ENCODE data around the gene SCAMP3.
A peak's percentile ranks its signal among the peaks of the same experiment; 100 is the strongest.

The SCAMP3 gene

DNA sequence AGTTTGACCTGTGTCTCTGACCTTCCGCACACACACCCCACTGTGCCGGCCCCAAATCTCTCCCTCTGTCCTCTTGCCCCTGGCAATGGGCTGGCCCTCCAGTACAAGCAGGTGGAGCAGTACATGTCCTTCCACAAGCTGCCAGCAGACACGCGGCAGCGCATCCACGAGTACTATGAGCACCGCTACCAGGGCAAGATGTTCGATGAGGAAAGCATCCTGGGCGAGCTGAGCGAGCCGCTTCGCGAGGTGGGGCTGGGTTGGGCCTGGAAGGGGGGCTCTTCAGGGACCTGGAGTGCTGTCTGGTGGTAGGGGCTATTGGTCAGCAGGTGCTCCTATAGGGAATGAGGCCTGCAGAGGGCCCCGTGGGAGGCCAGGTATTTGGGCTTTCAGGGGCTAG is 22.9 kb upstream of the SCAMP3 start:
- DNase-seq: no peak

DNA sequence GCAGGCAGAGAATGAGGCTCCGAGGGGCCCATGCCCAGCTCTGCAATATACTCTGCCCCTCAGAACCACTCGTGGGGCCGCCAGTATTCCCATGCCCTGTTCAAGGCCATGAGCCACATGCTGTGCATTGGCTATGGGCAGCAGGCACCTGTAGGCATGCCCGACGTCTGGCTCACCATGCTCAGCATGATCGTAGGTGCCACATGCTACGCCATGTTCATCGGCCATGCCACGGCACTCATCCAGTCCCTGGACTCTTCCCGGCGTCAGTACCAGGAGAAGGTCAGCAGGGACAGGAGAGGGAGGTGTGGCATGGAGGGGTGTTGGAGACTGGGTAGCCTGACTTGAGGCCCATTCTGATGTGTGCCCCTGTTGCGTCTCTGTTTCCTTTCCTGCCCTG is 22.3 kb upstream of the SCAMP3 start:
- no peak for DNase-seq

DNA sequence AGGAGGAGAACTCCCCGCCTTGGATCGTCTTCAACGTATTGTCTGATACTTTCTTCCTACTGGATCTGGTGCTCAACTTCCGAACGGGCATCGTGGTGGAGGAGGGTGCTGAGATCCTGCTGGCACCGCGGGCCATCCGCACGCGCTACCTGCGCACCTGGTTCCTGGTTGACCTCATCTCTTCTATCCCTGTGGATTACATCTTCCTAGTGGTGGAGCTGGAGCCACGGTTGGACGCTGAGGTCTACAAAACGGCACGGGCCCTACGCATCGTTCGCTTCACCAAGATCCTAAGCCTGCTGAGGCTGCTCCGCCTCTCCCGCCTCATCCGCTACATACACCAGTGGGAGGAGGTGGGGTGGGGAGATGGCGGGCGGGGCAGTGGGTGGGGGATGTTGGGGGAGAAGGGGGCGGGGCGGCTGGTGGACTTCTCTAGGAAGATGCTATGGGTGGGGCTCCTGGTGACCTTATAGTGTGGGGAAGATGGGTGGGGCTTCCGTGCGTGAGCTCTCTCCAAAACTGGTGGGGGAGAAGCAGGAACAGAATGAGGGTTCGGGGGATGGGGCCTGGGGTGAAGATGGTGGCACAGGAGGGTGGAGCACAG is 20.4 kb upstream of the SCAMP3 start:
- no peak for DNase-seq

DNA sequence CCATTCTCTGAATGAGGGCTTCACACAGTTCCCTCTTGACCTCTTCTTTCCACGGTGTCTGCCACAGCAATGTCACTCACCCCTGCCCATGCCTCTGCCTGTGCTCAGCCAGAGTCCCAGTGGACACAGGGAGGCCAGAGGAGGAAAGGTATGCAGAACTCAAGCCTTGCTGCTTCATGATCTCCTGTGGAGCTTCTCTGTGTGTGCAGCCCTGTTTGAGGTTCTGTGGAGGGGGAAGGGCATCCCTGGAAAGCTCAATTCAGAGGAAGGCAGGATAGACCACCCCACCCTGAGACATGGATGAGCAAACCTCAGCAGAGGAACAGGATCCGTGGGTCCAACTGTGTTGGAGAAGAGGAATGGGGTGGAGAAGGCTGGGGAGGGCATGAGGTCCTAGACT is 17.1 kb upstream of the SCAMP3 start:
- DNase-seq: no peak

DNA sequence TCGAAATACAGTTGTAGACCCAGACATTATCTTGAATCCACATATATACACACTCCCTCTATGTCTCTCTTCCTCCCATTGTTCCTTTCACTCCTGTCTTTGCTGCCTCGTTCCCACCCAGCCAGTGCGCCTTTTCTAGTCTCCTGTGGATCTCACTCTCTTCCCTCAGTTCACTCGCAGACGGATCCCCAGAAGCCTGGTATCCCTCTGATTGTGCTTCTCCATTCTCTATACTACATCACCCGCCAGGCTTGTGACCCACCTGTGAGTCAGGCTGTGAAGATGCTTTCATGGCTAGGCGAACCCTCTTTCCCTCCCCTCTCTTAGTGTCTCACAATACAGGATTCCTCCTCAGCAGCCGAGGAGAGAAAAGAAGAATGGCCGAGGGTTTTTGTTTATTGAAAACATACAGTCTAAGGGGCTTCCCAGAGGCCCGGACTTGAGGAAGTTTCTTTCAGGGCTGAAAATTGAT is 16.6 kb upstream of the SCAMP3 start:
- DNase-seq: no peak

DNA sequence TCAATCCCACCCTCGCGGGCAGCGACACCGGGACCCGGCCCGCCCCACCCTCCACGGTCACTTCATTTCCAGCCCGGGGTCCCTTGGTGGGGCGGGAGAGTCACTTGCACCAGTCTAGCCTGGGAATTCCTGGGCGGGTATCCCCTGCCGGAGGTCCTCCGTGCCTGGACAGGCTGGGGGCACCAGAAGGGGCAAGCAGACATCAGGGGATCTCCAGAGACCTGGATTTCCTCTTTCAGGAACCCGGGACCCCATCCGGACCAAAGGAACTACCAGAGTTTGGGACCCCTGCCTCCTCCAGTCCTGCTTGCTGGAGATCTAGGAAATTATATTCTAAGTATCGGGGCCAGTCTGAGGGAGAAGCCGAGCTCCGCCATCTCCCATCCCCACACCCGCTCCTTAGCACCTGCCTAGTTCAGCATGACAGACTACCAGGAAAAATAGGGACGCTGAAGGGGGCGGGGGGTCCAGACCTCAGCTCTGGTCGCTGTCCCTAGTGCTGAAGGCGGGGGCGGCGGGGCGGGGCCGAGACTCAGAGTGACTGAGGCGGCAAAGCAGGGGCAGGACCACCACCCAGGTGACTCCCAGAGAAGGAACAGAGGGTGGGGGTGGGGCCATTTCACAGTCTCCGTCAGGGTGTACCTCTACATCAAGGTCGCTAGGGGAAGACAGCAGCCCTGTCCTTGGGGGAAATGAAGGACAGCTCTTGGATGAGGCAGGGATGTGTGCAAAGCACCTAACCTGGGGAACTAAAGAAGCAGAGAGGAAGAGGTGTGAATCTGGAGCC is 15.9 kb upstream of the SCAMP3 start:
- DNase-seq: peak; percentile 76

DNA sequence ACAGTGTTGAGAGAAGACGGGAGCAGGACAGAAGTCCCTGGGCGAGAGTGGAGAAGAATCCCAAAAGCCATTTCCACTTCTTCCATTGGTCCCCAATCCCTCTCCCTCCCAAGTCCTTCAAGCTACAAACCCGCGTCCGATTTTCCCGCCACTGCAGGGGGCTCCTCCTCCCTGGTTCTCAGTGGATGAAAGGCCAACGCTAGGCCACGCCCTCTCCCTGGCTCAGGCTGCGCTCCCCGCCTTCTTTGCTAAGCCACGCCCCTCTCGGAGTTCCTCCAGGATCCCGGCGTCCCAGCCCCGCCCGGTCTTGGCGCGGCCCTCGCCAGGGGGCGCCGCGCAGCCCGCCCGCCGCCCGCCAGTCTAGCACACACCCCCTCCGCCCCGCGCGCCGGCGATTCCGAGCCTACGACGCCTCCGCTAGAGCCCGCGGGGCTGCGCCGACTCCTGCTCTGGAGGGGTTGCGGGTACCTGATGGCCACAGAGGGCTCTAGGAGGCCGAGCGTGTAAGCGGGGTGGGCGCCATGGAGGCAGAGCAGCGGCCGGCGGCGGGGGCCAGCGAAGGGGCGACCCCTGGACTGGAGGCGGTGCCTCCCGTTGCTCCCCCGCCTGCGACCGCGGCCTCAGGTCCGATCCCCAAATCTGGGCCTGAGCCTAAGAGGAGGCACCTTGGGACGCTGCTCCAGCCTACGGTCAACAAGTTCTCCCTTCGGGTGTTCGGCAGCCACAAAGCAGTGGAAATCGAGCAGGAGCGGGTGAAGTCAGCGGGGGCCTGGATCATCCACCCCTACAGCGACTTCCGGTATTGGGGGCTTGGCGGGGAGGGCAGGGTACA is 15.1 kb upstream of the SCAMP3 start, which contains the start of gene HCN3:
Gene HCN3, plus strand, starts transcription at position 394 of the 832 bp plus-strand sequence. Its CDS starts 128 bp downstream, at position 522.
- DNase-seq: peak; percentile 99

DNA sequence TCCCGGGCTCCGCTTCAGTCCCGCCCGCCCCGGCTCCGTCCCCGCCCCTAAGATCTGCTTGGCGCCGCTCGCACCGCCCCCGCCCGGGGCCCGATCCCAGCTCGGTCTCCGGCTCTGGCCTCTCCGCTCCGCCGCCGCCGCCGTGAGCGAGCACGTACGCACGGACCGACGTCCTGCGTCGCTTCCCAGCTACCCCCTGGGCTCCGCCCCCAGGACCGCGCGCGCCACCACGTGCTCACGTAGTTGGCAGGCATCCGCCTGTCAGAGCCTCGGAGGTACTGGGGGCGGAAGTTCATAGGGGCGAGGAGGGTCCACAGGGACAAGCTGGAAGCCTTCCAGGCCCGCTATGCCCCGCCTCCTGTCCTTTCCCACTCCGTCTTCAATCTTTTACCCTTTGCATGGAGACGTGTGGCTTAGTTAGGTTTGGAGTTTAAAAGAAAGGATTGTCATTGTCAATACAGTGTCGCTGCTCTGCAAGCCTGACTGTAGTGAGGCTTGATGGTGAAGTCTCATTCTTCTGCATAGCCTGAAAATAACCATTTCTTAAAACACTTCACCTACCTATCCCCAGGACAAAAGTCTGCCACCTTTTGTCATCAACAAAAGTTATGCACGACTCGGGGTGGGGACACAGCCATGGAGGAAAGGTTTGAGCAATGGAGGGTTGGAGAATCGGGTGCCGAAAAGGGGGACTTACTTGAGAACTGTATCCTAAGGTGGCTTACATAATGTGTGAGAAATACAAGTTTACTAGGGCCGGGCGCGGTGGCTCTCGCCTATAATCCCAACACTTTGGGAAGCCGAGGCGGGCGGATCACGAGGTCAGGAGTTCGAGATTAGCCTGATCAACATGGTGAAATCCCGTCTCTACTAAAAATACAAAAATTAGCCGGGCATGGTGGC is 11.4 kb upstream of the SCAMP3 start, which contains the start of gene CLK2:
Gene CLK2, minus strand, starts transcription at position 162 of the 903 bp plus-strand sequence. CDS start 2,527 bp downstream, outside the sequence.
- peak; percentile 99 for DNase-seq

DNA sequence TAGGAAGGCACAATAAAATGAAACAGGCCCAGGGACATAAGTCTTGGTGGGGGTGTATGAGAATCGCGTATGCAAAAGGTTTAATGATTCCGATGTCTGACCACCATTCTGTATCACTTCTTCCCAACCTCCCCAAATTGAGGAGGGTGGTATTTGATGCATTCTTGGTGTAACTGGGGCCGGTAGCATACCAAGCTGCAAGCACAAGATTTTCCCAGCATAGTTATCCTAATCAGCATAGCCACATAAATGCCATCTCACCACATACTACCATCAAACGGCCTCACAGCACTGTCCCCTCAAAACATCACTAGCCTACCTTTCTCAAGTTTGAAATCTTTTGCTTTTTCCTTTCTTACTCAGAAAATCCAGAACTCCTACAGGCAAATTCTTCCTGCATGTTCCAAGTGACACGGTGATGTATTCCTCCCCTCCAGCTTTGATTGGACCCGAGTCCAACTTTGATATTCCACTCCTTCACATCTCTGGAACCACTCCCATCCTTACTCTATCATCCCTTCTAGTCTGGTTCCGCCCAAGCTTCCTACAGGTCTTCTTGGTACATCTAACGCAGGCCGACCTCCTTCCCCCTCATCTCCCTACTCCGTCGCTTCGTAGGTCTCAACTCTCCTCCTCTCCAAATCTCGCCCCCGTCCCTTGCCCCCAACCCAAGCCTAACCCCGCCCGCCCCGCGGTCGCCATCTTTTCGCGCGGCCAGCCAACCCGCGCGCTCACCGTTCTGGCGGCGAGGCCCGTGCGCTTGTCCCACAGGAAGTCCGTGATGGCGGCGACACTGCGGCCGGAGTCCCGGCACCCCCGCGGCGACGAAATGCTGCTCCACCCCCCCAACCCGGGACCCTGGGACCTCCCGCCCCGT is 10.5 kb upstream of the SCAMP3 start:
- peak; percentile 71 for DNase-seq

DNA sequence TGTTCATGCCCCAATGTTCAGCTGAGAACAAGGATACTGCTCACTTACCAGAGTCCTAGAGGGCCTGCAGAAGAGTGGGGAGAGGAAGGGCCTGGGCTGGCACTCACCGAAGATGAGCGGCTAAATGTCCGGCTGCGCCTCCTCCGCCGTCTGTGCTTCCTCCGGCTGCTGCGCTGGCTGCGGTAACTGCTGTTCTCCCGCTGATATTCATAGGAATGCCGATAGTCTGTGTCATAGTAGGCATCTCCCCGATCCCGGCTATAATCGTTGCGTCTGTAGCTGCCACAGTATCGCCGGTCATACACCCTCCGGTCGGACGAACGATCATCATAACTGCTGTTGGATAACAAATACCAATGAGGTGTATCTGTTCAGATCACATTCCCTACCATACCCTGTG is 7.2 kb upstream of the SCAMP3 start:
- DNase-seq: no peak

DNA sequence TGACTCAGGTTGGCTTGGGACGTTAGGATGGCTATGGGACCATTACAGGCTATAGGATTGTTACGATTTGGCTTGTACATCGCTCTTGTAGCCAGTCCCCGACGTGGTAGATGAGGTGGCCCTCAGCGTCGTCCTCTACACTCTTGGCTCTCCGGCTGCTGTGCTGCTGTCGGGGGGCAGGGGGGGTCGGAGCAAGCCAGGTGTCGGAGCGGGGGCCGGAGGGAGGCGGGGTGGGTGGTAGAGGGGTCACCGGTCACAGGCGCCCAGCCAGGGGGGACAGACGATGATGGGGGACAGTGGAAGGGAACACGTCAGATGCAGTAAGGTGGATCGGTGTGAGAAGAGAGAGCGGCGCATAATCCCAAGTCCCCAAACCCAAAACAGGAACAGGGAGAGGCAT is 6.5 kb upstream of the SCAMP3 start:
- DNase-seq: no peak

DNA sequence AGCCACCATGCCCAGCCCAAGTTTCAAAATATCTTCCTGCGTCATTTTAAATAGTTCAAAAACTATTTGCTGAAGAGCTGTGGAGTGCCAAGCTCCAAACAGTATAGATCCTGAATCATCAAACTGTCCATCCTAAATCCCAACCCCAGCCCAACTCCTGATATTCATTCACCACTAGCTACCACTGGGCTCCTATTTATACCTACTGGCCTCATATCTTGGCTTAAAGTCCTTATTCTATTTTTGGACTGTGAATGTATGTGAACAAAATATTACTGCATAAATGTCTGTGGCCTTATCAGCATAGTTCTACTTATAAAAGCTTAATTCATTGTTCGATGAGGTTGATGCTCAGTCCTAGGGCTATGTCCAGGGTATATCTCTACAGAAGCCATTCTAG is 5.2 kb upstream of the SCAMP3 start:
- no peak for DNase-seq

DNA sequence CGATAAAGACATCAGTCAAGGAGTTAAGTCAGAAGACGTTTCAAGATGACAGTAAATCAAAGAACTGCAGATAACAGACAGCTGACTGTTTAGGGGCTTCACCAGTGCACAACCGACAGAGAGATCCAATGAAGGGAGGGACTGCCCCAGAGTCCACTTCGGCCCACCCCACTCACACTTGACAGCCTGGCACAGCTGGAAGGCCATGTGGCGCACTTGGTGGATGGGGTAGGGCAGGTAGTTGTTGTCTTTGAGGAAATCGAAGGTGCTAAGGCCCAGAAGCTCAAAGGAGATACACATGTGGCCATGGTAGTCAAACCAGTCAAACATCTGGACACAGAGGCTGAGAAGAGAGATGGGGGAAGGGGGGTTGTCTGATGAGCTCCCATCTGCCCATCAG is 4.4 kb upstream of the SCAMP3 start:
- DNase-seq: no peak

DNA sequence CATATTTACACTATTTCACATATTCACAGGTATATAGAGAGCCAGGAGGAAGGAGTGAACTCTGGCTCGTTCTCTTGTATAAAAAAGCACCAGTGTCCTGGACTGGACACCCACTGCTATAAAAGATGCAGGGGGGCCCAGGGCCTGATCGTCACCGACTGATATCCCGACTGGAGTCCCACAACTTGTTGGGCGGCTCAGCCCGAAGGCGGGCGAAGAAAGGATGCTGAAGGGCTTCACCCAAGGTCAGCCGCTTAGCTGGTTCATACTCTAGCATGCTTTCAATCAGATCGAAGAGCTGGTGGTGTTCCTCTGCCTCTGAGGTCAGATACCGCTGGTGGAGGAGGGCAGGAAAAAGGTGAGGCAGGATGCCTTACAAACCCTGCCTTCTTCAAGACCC is 907 bp upstream of the SCAMP3 start:
- DNase-seq: no peak

DNA sequence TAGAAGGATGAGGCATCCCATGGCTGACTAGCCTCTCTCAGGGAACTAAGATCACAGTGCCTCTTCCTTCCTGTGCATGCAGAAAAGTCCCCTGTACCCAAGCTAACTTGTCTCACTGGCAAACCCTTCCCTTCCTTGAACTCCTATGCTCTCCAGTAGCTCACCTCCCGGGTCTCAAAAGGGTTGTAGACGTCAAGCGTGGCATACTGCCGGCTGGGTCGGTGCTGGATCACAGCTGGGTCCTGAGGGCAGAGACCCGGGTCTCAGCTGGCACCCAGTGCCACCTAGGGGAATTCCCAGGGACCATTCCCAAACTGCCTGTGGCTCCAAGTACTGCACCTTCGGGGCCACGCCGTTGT is 688 bp downstream of the SCAMP3 start:
- DNase-seq: peak; percentile 55

DNA sequence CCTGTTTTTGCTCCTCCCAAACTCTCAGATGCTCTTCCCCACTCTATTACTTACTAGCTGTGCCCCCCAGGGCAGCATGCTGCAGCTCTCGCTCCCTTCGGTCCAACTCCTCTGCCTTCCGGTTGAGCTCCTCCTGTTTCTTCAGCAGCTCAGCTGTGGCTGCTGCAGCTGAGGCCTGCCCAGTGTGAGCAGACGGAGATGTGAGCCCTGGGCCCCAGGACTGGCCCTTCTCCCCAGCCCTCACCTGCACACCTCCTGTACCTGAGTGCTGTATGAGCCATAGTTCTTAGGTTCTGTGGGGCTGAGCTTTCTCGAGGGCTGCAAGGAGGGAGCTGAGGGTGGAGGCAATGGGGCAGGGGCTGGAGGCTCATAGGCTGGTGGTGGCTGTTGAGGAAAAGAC is 1.9 kb downstream of the SCAMP3 start:
- DNase-seq: no peak

DNA sequence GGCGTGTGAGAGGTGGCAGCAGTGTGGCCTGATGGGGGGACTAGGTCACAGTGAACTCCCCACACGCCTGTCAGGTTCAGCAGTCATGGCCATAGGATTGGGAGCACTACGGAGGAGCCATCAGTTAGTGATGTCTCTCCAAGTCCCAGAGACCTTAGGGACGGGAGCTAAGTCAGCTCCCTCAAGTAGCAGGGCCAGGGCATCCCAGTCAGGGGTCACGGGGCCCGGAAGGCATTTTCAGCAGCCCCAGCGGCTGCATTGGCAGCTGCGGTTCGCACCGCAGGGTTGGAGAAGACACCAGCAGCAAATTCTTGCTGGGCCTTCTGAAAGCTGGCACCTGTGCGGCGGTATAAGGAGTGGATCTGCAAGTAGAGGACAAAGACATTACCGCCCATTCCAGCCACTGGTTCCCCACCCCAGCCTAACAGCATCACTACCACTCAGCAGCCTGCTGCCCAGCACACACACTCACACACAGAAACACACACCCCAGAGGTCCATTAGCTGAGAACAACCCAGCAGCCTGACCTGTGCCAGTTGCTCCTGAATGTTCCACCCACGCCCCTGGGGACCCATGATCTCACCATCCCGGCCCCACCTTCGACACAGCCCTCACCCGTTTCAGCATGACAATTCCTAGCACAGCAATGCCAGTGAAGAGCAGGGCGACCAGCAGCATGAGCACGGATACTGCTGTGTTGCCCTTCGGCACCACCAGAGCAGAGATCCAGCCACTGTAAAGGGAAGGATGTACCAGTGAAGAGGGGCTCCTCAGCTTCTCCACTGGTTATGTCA is 5.9 kb downstream of the SCAMP3 start:
- DNase-seq: no peak

DNA sequence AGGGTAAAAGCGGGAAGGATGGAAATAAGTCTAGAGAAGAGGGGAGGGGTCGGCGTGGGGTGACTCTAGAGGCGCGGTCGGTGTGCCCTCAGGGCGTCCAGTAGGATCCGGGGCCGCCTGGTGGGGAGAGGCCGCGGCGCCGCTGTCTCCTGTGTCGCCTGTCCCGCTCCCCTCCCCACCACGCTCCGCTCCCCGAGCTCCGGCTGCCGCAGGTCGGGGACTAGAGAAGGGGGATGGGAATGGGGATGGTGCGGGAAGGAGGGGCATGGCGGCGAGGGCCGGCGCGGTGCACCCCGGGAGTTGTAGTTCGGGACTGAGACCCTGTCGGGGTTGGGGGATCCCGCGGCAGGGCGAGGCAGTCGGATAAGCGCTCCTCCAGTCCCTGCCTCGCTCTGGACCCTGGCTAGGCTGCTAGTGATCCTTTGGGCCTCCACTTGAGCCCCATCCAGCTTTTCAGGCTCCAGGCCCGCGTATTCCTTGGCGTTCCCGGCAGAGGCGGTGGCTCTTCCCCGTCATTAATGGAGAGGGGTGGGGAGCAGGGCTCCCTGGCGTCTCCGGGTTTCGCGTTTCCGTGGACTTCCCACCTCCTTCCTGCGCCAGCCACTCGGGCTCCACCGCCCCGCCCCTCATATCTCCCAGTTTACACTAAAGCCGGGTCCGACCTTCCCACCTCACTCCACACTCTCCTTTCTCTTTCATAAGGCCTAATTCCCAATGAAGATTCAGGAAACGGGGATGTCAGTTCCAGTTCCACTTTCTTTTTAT is 6.7 kb downstream of the SCAMP3 start, which contains the start of gene ENTREP3:
Gene ENTREP3, minus strand, starts transcription at position 241 of the 765 bp plus-strand sequence. CDS start 606 bp downstream, outside the sequence.
- peak; percentile 91 for DNase-seq

DNA sequence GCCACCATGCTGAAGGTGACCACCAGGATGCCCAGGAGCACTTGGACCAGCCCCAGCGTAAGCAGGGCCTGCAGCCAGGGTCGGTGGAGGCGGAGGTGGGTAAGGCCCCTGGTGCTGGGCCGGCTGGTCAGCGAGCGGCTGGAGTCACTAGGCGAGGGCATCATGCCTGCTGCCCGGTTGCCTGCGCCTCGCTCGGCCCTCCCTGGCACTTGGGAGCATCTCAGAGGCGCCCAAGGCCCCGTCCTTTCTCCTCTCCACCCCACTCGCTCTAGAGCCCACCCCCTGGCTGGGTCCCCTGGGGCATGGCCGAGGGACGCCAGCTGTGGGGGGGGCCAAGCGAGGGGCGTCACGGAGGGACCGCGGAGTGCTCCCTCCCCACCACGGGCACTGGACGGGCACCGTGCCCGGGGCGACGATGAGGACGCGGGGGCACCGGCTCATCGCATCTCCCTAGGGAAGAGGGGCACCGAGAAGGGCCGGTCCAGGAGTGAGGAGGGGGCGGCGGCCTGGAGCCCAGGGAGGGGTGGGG is 7.4 kb downstream of the SCAMP3 start:
- no peak for DNase-seq
